GM23248 (cell line): ENCODE measurements around the gene ZCCHC4.

ENCODE experiments used
- EZH2 ChIP-seq: fragments of 200-600 bp; sonication (generic); IDR thresholded peaks from 2 replicates; pipeline ENCODE4 v1.6.1; 2018; ENCODE audit warnings: antibody characterized with exemption, mild to moderate bottlenecking; ENCODE audit not compliant: insufficient read depth, poor library complexity, severe bottlenecking
- EZH2phosphoT487 ChIP-seq: fragments of 200-600 bp; sonication (generic); IDR thresholded peaks from 2 replicates; pipeline ENCODE4 v1.6.1; 2018; ENCODE audit warnings: antibody characterized with exemption, moderate library complexity, mild to moderate bottlenecking, low read depth; ENCODE audit not compliant: insufficient read depth

DNA sequence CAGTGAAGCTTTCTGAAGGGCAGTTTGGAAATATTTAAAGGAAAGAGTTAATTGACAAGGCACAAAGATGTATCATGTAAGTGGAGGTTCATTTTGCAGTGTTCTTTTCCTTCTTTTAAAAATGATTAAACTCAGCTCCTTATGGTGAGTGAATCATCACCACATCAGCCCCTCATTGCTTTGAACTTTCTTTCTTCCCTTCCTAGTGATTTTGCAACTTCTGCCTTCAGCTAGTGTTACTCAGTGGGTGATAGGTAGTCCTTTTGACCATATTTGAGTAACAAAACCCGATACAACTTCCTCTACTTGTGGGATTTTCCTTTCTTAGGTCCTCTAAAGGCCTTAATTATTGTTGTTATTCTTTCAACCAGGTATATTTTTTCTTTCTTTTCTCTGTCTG, 8.2 kb downstream of the ZCCHC4 start:
- TF ChIP-seq EZH2 (no peak), EZH2phosphoT487 (no peak)
